NCI-H1930 (cell line): ENCODE data around the gene ITSN1.
"Not testable (repeated sequence)": the region's sequence is repeated elsewhere in the genome, so short reads cannot be mapped to it uniquely, and the experiment has no call there.

Experiments
- DNase-seq, 2 experiments: peaks; one replicate each; lab custom pipeline; 2025; lab: John Stamatoyannopoulos, UW

Gene ITSN1

GRCh38 chr21:33651965-33652680 is 9.8 kb downstream of the ITSN1 start:
- peak; percentile 14 to 30 for DNase-seq

DNA sequence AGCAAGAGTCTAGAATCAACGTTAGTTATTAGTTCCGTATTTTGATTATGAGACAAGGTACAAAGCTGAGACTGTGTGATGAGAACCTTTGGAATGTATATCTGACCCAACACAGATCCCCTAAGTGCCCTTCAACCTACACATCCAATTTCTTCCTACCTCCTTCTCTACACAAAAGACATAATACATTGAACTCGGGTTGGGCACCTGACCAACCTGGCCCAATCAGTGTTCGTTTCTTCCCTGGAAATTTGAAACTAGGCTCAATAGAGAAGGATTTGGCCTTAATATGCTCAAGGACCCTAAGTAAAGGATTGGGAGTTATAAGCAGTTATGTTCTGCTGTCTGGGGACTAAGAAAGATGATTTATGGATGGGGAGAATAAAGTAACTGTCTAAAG is 12.1 kb downstream of the ITSN1 start:
- DNase-seq: no peak

- no peak for DNase-seq
Measured at GRCh38 chr21:33655588-33656221, 13.4 kb downstream of the ITSN1 start.

DNA sequence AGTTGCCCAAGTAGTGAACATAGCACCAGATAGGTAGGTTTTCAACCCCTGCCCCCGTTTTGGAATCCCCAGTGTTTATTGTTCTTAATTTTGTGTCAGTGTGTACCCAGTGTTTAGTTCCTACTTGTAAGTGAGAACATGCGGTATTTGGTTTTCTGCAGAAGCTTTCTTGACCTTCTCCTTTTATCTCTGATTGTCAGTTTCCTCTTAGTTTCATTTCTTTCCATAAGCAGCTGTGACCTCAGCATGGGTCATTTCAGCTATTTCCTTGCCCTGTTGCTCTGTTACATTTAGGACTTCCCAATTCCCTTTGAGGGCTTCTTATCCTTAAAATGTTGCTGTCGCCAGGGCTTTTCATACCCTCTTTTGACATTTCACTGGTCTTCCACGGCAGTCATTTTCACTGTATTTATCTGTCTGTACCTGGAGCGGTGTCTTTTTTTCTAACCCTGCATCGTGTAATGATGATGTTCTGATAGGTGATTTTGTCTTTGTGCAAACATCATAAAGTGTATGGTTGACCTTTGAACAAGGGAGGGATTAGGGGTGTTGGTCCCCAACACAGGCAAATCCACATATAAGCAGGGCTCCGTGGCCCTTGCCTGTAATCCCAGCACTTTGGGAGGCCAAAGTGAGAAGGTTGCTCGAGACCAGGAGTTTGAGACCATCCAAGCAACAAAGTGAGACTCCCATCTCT is 15.0 kb downstream of the ITSN1 start:
- no peak for DNase-seq

- no peak for DNase-seq
Measured at GRCh38 chr21:33658919-33659567, 16.7 kb downstream of the ITSN1 start.

DNA sequence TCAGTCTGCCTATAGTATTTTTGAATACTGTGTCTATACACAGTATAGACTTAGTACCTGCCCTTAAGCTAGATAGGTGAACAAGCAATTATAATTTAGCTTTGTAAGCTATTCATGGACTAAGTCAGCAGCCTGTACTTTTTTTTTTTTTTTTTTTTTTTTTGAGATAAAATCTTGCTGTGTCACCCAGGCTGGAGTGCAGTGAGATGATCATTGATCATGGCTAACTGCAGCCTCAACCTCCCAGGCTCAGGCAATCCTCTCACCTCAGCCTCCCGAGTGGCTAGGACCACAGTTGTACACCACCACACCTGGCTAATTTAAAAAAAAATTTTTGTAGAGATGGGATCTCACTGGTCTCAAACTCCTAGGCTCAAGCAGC is 17.3 kb downstream of the ITSN1 start:
- DNase-seq: no peak

GRCh38 chr21:33660406-33660805 is 18.1 kb downstream of the ITSN1 start:
- no peak for DNase-seq

DNA sequence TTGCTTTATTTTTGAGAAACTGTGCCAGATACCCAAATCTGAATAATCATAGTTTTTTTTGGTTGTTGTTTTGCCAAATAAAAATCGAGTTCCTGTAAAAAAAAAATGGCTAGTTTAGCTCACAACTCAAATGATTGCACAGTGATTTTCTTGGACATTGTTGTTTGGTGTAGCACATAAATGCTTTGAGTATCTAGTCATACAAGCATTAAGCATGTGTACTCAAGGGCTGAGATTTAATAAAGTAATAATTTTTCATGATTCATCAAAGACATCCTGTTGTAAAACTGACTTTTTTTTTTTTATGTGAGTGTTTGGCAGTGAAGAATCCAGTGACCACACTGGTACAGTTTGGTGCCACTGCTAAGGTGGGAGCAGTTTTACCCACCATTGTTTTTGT is 18.8 kb downstream of the ITSN1 start:
- DNase-seq: no peak

DNA sequence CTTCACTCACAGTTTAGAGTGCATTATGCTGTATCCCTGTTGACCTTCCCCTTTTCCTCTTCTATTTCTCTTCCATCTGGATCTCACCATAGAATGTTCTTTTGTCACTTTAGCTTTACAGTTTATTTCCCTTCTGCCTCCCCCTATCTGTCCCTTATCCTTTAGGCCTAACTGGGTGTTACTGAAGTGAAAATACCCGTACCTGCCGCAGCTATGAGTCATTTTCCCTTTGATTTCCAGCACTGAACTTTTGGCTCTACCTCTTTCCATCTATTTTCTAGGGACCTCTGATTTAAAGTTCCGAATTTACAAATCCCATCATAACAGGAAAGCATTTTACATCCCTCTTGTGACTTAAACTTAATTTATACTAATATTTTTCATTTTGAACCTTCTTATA is 19.7 kb downstream of the ITSN1 start:
- DNase-seq: no peak

GRCh38 chr21:33663241-33663640 is 20.9 kb downstream of the ITSN1 start:
- DNase-seq: no peak

DNA sequence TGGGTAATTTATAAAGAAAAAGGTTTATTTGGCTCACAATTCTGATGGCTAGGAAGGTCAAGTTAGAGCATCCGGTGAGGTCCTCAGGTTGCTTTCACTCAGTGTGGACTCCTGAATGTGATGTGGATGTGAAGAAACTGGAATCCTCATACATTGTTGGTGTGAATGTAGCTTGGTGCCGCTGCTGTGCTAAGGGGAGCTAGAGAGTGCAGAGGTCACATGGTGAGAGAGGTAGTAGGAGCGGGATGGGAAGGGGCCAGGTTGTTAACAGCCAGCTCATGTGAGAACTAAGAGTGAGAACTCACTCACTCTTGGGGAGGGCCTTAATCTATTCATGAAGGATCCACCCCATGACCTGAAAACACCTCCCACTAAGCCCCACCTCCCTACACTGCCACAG is 21.8 kb downstream of the ITSN1 start:
- DNase-seq: no peak

- no peak for DNase-seq
Measured at GRCh38 chr21:33666153-33666552, 23.9 kb downstream of the ITSN1 start.

DNA sequence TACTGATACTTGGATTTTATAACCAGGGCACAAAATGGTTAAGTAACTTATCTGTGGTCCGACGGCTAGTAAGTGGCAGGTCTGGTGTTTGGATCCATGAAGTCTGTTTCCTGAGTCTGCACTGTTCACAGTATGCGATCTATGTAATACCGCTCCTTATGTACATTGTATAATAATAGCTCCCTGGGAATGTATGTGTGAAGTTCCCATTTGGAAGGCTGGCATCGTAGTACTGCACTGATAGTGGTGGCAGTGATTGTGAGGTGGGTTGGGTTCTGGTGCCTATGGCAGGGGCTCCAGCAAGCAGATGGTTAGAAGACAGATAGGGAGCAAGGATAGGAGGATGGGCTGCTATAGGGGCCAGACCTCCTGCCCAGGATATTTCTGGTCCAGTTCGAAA is 25.3 kb downstream of the ITSN1 start:
- DNase-seq: no peak

DNA sequence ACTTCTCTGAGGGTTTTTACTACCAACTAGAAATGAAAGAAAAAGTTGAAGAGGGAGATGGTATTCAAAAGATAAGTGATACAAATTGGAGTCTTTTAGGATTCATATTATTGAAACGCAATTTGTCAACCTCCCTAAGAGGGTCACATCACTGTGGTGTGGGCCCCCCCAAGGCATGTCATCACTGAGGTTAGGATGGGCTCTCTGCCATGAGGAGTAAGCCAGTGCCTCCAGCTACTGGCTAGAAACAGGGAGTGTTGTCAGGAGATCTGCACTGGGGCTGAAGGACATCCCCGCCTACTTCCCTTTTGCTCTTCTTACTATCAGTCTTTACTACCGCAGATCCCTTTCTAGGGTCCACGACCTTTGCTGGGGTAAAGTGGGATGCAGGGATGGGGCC is 25.9 kb downstream of the ITSN1 start:
- no peak for DNase-seq

DNA sequence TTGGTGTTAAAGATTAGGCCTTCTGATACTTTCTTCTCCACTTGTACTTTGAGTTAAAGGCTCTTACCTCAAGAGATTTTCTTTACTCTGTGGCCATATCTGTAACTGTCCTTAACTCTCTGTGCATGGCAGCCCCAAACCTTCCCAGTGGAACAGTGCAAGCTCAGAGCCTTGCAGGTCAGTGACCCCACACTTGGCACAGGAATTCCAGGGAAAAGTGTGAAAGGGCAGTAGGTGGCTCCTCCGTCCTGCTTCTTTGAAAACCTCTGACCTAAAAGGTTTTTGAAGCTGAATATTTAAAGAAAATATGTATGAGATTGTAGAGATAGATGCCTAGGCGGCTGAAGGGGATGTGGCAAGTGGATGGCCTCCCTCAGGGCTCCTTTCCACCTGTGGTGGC is 26.3 kb downstream of the ITSN1 start:
- no peak for DNase-seq

DNA sequence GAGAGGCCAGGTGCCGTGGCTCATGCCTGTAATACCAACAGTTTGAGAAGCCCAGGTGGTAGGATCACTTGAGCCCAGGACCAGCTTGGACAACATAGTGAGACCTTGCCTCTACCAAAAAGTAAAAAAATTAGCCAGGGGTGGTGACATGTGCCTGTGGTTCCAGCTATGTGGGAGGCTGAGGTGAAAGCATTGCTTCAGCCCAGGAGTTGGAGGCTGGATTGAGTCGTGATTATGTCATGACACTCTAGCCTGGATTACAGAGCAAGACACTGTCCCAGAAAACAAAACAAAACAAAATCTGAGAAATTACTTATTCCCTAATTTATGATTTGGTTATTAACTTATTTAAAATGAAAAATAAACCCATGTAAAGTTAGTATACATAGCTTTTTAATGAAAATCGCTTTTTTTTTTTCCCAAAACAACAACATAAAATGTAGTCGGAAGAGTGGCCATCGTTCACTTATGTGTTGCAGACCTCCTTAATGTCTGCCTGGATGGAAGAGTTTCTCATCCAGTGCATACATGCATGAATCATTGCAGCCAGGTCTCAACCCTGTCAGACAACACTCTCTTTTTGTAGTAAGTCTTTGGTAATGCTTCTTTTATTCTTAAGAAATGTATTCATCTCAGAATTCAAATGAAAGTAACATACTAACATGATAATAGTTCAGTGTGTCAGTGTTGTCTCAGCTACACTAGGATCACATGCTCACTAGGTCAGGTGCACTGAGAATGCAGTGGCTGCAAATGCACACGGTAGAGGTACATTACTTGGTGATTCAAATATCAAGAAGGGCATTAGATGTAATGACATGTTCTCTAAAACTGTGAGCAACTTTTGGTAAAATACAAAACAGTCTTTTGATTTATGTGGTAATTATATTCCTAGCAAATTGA is 28.0 kb downstream of the ITSN1 start:
- no peak for DNase-seq

DNA sequence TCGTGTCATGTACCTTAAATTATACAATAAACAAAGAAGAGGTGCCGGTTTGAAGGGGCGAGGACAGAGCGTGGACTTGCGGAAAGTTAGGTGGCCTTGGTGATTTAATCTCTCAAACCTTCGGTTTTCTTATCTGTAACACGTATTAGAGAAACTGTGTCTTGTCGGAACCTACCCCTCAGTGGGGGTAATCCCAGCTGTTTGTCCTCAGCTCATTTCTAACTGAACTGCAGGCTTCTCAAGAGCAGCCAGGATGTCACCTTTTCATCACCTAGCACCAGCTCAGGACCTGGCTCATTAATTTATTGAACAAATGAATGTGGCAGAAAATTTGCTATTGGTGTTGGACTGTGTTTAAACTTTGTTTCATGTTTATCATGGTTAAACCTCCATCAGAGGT is 31.2 kb downstream of the ITSN1 start:
- DNase-seq: no peak

GRCh38 chr21:33674226-33674625 is 31.9 kb downstream of the ITSN1 start:
- no peak for DNase-seq

DNA sequence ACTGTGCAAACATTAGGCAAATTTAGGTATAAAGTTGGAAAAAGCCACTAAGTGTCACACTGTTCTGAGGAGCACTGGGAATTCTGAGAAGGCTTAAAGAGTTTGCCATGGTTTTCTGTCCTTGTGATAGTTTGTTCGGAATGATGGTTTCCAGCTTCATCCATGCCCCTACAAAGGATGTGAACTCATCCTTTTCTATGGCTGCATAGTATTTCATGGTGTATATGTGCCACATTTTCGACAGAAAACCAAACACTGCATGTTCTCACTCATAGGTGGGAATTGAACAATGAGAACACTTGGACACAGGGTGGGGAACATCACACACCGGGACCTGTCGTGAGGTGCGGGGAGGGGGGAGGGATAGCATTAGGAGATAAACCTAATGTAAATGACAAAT is 34.4 kb downstream of the ITSN1 start:
- not testable (repeated sequence) for DNase-seq

DNA sequence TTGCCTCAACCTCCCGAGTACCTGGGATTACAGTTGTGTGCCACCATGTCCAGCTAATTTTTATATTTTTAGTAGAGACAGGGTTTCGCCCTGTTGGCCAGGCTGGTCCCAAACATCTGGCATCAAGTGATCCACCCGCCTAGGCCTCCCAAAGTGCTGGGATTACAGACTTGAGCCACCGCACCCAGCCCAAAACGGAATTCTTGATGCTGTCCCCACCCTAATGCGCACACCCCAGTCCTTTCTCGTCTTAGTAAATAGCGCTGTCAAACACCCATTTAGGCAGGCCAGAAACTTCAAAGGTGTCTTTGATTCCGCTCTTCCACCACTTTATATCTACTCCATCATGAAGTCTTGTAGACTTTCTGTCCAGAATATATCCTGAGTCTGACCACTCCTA is 35.1 kb downstream of the ITSN1 start:
- no peak for DNase-seq

GRCh38 chr21:33680870-33681269 is 38.6 kb downstream of the ITSN1 start:
- DNase-seq: no peak
